H54 (cell line): ENCODE data around the gene MIS12.

ENCODE experiments used
- DNase-seq: peaks from one replicate; pipeline ENCODE4 v3.0.0; 2011; ENCODE audit warnings: low spot score, mixed read lengths; ENCODE audit not compliant: insufficient read length
- FAIRE-seq: peaks from 3 replicates; lab custom pipeline; 2011; peaks lifted over from hg19 to GRCh38; lab: Jason Lieb, UNC
- POLR2A ChIP-seq: IDR thresholded peaks from 2 replicates; pipeline ENCODE4 v1.6.1; 2011; ENCODE audit warnings: low read depth, mild to moderate bottlenecking, low read length

The MIS12 gene, protein sequence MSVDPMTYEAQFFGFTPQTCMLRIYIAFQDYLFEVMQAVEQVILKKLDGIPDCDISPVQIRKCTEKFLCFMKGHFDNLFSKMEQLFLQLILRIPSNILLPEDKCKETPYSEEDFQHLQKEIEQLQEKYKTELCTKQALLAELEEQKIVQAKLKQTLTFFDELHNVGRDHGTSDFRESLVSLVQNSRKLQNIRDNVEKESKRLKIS

DNA sequence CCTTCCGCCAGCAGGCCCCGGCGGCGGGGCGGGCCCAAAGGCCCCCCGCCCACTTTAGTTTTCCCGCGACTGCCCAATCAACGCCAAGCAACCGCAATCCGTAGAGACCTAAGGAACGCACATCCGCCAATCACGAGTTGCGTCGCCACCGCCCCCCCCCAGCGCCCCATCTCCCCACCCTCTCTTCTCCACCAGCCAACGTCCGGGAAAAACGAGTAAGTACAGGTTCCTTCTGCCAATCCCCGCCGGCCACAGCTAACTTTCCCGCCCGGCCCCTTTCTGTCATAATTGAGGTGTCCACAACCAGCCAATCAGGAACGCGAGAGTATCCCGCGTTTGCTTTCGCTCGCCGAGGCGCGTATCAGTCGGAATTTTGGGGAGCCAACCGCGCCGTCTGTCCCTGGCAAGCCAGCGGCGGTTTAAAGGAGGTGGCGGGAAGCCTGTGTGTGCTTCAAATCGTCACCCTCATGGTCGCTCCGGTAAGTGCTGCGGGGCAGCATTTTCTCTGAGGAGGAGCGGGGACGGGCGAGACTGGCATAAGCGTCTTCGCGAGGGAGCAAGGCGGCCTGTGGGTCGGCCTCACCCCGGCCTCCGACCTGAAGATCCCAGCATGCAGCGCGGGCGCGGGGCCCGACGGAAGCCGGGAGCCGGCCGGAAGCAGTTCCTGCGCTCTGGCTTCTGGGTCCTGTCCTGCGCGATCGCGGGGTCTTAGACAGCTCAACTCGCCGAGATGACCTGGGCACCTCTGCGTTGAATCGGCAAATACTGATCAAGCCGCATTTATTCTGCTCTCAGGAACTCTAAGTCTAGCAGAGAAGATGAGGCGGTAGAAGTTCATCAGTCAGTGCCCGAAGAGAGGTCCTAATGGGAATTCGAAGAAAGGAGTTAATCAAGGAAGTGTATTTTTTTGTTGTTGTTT lies at the start of gene MIS12:
Gene MIS12, plus strand, starts transcription at position 361 of the 919 bp plus-strand sequence. CDS start 2,297 bp downstream, outside the sequence.
- TF ChIP-seq POLR2A = peak; percentile 67; the same call in 1 of the 2 replicates
- FAIRE-seq (peak; percentile 41), DNase-seq (peak; percentile 95)

DNA sequence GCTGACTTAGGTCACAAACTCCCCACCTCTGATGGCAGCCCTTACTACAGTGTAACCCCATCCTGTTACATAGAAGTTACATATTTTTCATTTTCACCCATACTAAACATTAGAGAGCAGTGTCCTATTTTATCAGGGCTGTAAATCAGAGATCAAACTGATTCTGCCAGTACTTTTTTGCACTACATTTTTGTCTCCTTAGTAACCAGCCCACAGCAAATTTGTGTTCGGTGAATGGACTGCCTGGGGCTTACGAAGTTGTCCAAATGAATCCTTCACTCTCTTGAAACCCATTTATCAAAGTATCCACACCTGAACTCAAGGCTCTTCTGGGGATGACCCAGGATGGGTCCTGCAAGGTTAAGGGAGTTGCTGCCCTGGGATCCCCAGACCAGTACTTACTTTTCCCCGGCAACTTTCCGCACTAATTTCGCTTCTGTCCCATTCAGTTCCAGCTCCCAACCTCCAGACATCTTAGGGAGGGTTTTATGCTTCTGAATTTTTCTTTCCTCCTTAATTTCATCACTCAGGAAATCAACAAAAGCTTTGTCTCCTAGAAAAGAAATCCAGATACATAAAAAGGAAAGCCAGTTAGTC lies 48.5 kb upstream of the MIS12 start:
- DNase-seq (no peak), FAIRE-seq (no peak)
- TF ChIP-seq POLR2A = no peak

DNA sequence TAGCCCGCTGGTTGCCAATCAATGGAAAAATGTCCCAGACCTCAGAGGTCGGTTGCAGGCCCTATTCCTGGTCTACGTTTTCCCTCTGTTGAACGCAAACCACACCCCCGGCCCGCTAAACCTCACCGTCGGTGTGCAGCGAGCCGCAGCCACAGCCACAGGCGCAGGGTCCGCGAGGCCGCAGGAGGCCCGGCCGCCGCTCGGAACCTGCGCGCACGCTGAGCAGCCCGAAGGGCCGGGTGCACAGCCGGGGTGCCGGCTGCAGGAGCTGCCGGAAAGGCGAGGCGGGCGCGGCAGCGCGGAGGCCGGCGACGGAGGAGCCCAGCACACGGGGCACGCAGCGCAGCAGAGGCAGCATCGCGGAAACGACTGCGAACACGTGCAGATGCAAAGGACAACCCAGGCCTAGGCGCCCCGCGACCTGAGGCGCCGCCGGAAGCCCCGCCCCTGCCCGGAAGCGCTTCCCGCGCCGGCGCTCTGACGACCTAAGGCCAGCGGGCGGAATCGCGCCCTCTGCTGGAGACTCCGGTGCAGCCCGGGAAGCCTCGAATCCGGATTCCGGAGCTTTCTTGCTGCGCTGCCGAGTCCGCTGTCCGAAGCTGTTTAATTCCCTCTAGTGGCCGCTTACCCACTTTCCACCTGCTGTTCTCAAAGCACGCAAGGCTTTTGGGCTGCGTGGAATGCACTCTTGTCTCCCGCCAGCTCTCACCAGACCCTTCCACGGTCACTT lies 47.5 kb upstream of the MIS12 start, which contains the start of gene C1QBP:
Gene C1QBP, minus strand, starts transcription at position 440 of the 730 bp plus-strand sequence. Its CDS starts 82 bp downstream, at position 358.
- peak; percentile 74 for TF ChIP-seq POLR2A
- DNase-seq (peak; percentile 89), FAIRE-seq (peak; percentile 76)

DNA sequence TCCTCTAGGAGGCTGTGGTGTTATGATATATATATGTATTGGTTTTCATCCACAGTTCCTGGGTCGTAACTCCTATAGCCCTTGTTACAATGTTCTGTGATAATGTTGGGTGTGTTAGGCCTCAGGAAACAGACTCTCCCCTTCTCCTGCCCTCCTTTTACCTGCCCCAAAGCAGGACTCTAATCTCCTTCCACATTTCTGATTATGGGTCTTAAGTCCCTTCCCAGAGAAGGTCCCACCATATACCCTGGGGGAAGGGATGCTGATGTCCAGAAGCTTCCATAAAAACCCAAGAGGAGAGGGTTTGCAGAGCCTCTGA lies 47.0 kb upstream of the MIS12 start:
- TF ChIP-seq POLR2A = no peak
- FAIRE-seq = no peak

DNA sequence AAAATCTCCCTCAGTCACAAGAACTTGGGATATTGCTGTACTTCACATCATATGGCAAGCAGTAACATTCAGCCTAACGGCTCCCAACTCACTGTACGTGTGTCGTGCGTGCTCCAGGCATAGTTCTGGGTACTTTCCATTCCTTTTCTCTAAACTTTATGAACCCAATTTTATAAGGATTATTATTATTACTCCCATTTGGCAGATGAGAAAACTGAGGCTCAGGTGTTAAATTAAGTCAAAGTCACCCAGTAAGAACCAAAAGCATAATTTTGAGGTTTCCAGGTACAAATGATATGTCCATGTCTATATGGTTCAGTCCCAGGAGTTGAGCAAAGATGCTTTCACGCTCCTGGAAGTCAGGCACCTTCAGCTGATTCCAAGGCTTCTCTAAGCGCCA lies 42.6 kb upstream of the MIS12 start:
- DNase-seq = no peak
- no peak for FAIRE-seq
- no peak for TF ChIP-seq POLR2A

More for the DNA sequence above, 47.0 kb upstream of the MIS12 start:
- DNase-seq = no peak

DNA sequence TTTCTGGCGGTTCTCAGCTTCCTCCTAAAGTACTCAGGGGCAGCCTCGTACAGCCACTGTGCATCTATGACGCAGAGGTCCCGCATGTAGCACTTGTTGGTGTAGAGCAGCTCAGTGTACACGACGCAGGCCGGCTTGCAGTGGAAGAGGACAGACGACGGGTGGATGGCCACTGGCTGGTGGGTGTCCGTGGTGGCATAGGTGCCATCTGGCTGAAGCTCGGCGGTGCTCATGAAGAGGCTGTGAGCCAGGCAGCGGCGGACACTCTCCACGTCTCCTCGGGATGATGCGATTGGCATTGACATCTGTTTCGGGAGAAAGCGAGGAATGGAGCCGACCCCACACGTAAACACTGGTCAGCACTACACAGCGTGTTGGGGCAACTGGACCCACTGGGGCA lies 42.2 kb upstream of the MIS12 start:
- DNase-seq (no peak), FAIRE-seq (no peak)

DNA sequence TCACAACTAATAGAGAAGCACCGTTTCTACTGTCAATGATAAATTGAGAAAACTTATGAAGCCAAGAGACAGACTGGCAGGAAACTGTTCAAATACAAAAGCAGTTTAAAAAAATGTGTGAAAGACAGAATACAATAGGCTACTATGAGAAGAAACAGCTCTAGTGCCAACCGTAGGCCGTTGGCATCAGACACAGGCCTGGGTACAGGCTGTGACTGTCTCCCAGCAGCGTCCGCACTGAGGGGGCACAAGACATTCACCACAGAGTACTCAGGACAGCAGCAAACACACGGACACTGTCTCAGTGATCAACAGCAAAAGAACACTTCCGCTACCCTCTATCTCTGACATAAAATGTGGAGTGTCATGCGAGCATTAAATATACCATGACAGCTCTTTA lies 39.6 kb upstream of the MIS12 start:
- TF ChIP-seq POLR2A = no peak
- no peak for FAIRE-seq

More for the DNA sequence above, 42.2 kb upstream of the MIS12 start:
- TF ChIP-seq POLR2A = no peak

DNA sequence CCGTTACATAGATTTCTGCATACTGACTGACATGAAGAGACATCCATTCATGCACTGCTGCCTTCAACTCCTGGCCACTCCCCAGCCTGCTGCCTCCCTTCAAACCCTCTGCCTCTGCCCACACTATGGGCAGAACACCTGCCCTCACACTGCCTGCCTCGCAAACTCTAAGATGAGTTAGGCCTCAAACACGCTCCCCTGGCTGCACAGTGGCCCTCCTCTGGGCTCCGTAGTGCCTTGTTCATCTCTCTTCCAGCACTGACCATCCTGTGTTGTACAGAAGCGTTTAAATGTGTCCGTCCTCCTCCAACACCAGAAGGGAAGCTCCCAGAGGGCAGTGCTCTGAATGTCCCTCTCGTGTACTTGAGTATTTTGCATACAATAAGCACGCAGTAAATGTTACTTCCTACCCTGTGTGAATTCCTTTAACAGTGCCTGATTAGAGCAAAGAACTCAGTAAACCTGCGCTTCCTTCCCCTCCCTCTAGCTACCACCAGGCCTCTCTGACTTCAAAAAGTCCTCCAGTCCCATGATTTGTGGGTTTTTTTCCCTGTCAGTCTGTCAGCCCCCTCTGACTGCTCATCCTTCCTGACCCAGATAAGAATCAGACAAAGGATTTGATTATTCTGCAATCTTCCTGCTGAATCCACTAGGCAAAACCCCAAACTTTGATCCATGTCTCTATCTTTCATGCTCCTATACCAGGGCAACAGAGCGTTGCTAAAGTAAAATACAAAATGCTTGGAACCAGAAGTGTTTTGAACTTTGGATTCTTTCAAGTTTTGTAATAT lies 21.5 kb upstream of the MIS12 start:
- no peak for TF ChIP-seq POLR2A
- FAIRE-seq = no peak
- no peak for DNase-seq

More for the DNA sequence above, 39.6 kb upstream of the MIS12 start:
- no peak for DNase-seq

DNA sequence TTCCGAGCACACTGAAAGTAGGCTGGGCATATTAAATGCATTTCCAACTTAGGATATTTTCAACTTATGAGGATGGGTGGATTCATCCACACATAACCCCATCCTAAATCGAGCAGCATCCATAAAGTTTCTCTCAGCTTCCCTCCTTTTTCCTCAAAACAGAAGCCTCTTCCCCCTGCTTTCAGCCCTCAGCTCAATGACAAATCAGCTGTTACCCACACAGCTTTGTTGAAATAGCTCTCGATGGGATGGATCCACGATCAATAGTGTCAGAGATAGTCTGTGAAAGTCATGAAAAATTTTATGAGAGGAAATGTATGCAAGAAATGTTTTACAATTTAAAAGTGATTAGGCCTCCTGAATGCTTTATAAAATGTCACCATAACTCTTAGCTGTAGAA lies 20.1 kb upstream of the MIS12 start:
- DNase-seq = no peak
- TF ChIP-seq POLR2A = no peak
- no peak for FAIRE-seq

DNA sequence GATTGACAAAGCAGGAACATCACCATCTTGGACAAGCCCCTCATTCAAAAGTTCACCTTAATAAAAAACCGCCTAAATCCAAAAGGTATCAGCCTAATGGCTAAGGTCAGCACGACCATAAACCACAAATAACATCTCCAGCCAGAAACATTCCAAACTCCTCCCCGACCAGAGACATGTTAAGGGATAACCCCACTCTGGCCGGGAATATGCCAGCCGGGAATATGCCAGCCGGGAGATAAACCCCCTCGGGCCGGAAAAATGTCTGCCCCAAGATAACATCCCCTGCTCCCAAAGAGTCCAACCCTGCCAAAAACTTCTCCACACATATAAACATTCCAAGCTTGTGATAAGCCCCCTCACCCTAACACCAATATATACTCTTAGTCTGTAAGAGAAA lies 18.9 kb upstream of the MIS12 start:
- FAIRE-seq (no peak), DNase-seq (no peak)
- TF ChIP-seq POLR2A = no peak

DNA sequence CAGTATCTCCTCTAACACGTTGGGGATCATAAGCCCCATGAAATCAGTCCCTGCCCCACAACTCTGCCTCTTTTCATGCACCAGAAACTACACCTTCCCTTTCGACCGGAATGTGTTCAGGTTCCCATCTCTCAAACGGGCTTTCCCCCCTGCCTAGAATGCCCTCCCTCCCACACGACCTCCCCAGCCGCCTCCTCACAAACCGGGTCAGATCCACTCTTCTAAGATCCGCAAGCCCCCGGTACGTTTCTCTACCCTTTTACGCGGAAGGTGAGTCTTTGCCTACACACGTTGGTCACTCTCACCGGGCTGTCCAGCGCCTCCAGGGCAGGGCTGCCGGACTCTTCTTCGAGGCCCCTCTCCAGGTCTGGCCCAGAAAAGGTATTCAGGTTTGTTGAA lies 18.3 kb upstream of the MIS12 start:
- no peak for FAIRE-seq
- DNase-seq = no peak
- no peak for TF ChIP-seq POLR2A

DNA sequence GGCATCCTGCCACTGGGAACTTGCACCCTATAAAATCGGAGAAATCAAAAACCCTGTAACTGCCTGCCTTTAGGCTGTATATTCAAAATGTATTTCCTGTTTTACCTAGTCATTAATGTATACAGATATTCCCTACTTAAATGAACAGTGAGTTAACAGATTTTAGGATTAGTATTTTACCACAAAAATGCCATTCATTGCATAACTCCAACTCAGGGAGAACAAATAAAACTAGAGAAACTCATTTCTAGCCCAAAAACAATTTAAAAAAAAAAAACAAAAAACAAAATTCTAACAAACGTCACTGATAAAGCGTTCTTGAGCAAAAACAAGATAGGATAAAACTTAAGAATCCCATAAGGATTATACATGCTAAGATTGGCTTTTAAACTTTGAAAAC lies 13.9 kb upstream of the MIS12 start:
- no peak for DNase-seq
- no peak for FAIRE-seq
- no peak for TF ChIP-seq POLR2A

DNA sequence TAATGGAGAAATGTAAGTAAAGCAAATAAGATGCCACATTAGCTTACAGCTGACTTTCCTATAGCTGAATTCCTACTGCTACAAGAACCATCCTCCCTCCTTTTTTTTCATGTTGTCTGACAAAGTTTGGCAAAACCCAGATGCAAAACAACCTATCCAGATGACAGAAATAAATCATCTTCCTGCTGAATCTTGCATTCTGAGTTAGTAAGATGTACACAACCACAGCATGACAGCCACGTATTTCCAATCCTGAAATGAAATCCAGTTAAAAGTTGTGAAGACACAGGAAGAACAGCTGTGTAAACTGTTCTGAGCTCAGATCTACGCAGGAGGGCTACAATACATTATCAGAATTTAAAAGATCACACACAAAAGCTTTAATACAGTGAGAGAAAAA lies 12.5 kb upstream of the MIS12 start:
- no peak for TF ChIP-seq POLR2A
- FAIRE-seq (no peak), DNase-seq (no peak)

DNA sequence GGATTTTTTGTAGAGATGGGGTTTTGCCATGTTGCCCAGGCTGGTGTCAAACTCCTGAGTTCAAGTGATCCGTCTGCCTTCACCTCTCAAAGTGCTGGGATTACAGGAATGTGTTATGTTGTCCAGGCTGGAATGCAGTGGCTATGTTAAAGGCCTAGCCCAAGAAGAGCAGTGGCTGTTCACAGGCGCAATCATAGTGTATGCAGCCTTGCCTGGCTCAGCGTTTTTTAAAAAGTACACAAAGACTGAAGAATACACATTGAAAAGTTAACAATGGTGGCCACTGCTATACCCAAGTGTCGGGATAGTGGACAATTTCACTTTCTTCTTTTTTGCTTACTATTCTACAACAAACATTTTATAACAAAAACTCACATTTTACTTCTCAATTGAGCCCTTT lies 7.4 kb upstream of the MIS12 start:
- DNase-seq (no peak), FAIRE-seq (no peak)
- no peak for TF ChIP-seq POLR2A
